AG10803 (cell line): ENCODE data around the gene TNRC6C.

Experiments used
- DNase-seq: peaks from one replicate; pipeline ENCODE4 v3.0.0; 2010; ENCODE audit warnings: low read depth
- H3K4me3 ChIP-seq: 2 replicates; pipeline ENCODE4 v1.5.1; 2011; ENCODE audit warnings: mild to moderate bottlenecking, low read length, control low read depth
- TF ChIP-seq, protein P1 (sequence below): conservative IDR thresholded peaks from 2 replicates; pipeline ENCODE4 v1.5.1; 2011; ENCODE audit warnings: mild to moderate bottlenecking, low read length, control low read depth, inconsistent platforms

Gene TNRC6C

GRCh38 chr17:78051186-78051972 lies 92.9 kb downstream of the TNRC6C start:
- TF ChIP-seq, protein P1, sequence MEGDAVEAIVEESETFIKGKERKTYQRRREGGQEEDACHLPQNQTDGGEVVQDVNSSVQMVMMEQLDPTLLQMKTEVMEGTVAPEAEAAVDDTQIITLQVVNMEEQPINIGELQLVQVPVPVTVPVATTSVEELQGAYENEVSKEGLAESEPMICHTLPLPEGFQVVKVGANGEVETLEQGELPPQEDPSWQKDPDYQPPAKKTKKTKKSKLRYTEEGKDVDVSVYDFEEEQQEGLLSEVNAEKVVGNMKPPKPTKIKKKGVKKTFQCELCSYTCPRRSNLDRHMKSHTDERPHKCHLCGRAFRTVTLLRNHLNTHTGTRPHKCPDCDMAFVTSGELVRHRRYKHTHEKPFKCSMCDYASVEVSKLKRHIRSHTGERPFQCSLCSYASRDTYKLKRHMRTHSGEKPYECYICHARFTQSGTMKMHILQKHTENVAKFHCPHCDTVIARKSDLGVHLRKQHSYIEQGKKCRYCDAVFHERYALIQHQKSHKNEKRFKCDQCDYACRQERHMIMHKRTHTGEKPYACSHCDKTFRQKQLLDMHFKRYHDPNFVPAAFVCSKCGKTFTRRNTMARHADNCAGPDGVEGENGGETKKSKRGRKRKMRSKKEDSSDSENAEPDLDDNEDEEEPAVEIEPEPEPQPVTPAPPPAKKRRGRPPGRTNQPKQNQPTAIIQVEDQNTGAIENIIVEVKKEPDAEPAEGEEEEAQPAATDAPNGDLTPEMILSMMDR: no peak
- no peak for DNase-seq
- no peak overlapping the region for H3K4me3 ChIP-seq

DNA sequence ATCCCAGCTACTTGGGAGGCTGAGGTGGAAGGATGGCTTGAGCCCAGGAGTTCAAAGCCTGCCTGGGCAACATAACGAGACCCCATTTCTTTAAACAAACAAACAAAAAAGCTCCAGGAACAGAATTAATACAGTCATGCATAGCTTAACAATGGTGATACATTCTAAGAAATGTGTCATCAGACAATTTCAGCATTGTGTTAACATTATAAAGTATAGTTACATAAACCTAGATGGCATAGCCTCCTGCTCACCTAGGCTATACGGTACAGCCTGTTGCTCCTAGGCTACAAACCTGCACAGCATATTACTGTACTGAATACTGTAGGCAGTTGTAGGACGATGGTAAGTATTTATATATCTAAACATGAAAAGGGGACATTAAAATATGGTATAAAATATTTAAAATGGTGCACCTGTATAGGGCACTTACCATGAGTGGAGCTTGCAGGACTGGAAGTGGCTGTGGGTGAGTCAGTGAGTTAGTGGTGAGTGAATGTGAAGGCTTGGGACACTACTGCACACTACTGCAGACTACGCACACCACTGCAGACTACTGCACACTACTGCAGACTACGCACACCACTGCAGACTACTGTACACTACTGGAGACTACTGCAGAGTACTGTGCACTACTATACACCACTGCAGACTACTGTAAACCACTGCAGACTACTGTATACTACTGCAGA lies 95.4 kb downstream of the TNRC6C start:
- no peak overlapping the region for H3K4me3 ChIP-seq
- DNase-seq: no peak
- TF ChIP-seq, protein P1: no peak

DNA sequence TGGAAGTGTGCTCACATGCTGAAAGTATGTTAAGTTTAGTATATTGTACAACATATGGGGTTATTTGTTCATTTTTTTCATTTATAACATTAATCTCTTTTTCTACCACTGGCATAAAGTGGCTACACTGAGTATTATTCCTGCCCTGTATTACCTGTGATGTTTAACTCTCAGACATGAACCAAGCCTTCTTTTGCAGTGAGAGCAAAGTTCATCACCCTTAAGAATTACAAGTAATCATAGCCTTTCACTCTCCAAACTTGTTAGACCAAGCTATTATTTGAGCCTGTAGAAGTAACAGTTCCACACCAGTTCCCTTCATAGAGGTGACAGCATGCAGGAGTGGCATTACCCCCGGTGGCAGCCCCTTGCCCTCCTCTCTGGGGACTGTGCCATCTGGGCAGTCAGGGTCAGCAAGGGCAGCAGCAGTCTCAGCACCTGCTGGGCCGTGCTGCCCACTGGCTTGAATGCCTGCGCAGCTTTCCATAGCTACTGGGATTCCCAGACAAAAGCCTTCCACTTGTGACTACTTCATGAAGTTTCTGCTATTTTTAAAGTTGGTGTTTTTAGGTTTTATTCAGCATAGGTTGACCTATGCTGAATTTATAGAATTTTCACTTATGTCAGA lies 98.7 kb downstream of the TNRC6C start:
- TF ChIP-seq, protein P1: no peak
- H3K4me3 ChIP-seq: no peak overlapping the region
- no peak for DNase-seq

- no peak overlapping the region for H3K4me3 ChIP-seq
- TF ChIP-seq, protein P1: no peak
- DNase-seq: no peak
Observed at GRCh38 chr17:78058001-78058400, 99.5 kb downstream of the TNRC6C start.

DNA sequence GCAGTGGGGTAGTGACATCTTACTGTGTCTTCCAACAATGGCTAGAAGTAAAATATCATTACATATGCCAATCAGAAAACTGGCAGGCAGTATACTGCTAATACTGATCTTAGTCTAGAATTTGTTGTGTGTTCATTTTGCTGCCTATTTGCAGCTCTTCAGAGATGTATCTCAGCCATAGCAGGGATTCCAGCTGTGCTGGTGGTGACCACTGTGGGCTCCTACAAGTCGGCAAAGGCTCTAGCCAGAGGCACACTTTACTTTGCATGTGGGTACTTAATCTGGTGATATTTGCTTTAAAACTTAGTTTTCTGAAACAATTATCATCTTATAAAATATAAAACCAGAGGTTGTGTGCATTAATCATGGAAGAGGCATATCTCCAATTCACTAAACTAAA lies 100.1 kb downstream of the TNRC6C start:
- no peak for DNase-seq
- TF ChIP-seq, protein P1: no peak
- H3K4me3 ChIP-seq: no peak overlapping the region

GRCh38 chr17:78062596-78062995 lies 104.1 kb downstream of the TNRC6C start:
- TF ChIP-seq, protein P1: no peak
- H3K4me3 ChIP-seq: no peak overlapping the region
- DNase-seq: no peak
